ENCODE data around the gene ARHGDIB.

DNA sequence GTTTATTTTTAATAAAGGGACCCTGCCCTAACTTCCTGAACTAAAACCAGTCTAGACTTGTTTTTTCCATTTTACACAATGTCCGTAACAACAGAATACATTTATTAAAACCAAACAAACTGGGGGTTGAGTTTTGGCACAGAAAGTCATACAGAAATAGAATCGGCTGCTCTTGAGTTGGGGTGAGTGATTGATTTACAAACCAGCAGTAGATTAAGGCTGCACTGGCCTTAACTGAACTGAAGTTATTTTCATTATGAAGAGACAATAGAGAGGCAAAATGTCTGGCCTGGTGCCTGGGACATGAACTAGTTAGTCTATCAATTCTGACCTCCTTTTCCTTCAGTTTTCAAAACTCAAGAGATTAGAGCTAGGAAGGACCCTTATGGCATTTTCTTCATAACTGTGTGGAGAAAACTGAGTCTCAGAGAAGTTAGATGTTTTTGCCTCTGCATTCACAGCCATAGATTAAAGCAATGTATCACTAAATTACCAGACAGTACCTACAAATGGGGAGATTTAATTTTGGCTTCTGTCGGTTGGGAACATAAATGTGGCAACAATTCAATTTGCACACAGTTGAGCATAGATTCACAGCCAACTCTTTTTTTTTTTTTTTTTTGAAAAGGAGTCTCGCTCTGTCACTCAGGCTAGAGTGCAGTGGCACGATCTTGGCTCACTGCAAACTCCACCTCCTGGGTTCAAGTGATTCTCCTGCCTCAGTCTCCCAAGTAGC is 56.0 kb downstream of the ARHGDIB start:
- TF ChIP-seq, protein P1, sequence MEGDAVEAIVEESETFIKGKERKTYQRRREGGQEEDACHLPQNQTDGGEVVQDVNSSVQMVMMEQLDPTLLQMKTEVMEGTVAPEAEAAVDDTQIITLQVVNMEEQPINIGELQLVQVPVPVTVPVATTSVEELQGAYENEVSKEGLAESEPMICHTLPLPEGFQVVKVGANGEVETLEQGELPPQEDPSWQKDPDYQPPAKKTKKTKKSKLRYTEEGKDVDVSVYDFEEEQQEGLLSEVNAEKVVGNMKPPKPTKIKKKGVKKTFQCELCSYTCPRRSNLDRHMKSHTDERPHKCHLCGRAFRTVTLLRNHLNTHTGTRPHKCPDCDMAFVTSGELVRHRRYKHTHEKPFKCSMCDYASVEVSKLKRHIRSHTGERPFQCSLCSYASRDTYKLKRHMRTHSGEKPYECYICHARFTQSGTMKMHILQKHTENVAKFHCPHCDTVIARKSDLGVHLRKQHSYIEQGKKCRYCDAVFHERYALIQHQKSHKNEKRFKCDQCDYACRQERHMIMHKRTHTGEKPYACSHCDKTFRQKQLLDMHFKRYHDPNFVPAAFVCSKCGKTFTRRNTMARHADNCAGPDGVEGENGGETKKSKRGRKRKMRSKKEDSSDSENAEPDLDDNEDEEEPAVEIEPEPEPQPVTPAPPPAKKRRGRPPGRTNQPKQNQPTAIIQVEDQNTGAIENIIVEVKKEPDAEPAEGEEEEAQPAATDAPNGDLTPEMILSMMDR (IDR thresholded peaks at IDR 0.05) = no peak
- TF ChIP-seq EZH2phosphoT487 (IDR thresholded peaks at IDR 0.05) = no peak

Measured in neural progenitor cell (in vitro differentiated cells).